Right atrium auricular region (tissue), 2 donors: ENCODE data around the gene ZNF326. TPM values are rescaled to one million over a fixed set of nuclear protein-coding genes. Genes with fewer than 3 reads are reported as not detected.
"Not testable (repeated sequence)": the region's sequence is repeated elsewhere in the genome, so short reads cannot be mapped to it uniquely, and the experiment has no call there.

Experiments
- DNase-seq: peaks from one replicate; pipeline ENCODE4 v3.0.0-alpha.2; 2019; ENCODE audit warnings: low spot score
- H3K27ac ChIP-seq, 2 donors: fragments of 200-600 bp; sonication (generic); 1 replicate in 1 of 2; 2 replicates in 1 of 2; pipeline ENCODE4 v1.5.1; 2016 to 2019
- H3K27me3 ChIP-seq, 2 donors: fragments of 200-600 bp; sonication (generic); one replicate each; pipeline versions ENCODE4 v1.5.1 to v1.6.0; 2017 to 2019
- H3K36me3 ChIP-seq: fragments of 200-600 bp; sonication (generic); one replicate; pipeline ENCODE4 v1.5.1; 2016
- H3K4me1 ChIP-seq, 2 donors: fragments of 200-600 bp; sonication (generic); one replicate each; pipeline versions ENCODE4 v1.5.1 to v1.6.0; 2017 to 2019
- H3K4me3 ChIP-seq, 2 donors: fragments of 200-600 bp; sonication (generic); 1 replicate in 1 of 2; 2 replicates in 1 of 2; pipeline ENCODE4 v1.5.1; 2017 to 2019; ENCODE audit warnings: mild to moderate bottlenecking in 1 of 2, moderate library complexity in 1 of 2
- H3K9me3 ChIP-seq, 2 donors: fragments of 200-600 bp; sonication (generic); one replicate each; pipeline ENCODE4 v1.5.1; 2019
- total RNA-seq, 2 donors: library from RNA; depleted of rRNA; stranded (reverse); fragments of >200 nt; gene quantifications; one replicate each; pipeline ENCODE4 v1.1.0, GENCODE V29; 2016
- TF ChIP-seq, protein P1 (sequence below), 2 donors: fragments of 200-600 bp; sonication (generic); IDR thresholded peaks; one replicate each; pipeline ENCODE4 v1.5.1; 2019; ENCODE audit warnings: antibody characterized with exemption in 2 of 2

ZNF326 gene
- total RNA-seq, 2 donors from 2014 or later: 5.3 to 7.3 TPM

DNA sequence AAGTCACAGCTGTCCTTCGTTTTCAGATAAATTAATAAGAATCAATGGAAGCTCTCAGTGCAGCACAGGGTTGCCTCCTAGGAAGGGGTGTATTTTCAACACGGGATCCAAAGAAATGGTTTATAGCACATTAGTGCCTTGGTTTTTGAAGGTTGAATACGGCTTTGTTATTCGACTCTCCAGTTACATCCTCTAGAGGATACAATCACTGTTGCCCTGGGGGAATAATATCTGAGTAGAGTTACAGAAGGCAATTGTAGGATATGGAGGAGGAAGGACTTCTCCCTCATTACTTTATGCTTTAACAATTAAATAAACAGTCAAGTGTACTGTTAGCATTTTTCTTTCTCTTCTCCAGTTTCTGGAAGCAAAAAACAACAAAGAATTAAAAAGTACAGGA lies 14.3 kb upstream of the ZNF326 start:
- peaks cover 0 to 5% of the 10 kb centered on the region in 2 donors for H3K4me1 ChIP-seq
- TF ChIP-seq, protein P1, sequence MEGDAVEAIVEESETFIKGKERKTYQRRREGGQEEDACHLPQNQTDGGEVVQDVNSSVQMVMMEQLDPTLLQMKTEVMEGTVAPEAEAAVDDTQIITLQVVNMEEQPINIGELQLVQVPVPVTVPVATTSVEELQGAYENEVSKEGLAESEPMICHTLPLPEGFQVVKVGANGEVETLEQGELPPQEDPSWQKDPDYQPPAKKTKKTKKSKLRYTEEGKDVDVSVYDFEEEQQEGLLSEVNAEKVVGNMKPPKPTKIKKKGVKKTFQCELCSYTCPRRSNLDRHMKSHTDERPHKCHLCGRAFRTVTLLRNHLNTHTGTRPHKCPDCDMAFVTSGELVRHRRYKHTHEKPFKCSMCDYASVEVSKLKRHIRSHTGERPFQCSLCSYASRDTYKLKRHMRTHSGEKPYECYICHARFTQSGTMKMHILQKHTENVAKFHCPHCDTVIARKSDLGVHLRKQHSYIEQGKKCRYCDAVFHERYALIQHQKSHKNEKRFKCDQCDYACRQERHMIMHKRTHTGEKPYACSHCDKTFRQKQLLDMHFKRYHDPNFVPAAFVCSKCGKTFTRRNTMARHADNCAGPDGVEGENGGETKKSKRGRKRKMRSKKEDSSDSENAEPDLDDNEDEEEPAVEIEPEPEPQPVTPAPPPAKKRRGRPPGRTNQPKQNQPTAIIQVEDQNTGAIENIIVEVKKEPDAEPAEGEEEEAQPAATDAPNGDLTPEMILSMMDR (IDR thresholded peaks at IDR 0.05): no peak
- H3K4me3 ChIP-seq: no peak overlapping the region
- DNase-seq: no peak
- no peaks in the 10 kb centered on the region for H3K36me3 ChIP-seq
- H3K27ac ChIP-seq: no peak overlapping the region
- H3K9me3 ChIP-seq: no peaks in the 10 kb centered on the region
- no peaks in the 10 kb centered on the region for H3K27me3 ChIP-seq

DNA sequence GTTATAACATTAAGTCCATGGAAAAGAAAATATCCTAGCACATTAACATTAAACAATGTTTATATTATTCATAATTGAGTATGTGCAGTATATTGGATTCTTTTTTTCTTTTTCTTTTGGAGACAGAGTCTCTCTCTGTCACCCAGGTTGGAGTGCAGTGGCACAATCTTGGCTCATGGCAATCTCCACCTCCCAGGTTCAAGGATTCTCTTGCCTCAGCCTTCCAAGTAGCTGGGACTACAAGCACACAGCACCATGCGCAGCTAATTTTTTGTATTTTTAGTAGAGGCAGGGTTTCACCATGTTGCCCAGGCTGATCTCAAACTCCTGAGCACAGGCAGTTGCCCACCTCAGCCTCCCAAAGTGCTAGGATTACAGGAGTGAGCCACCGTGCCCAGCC lies 12.1 kb upstream of the ZNF326 start:
- not testable (repeated sequence) for DNase-seq, H3K4me3 ChIP-seq, H3K27ac ChIP-seq, H3K36me3 ChIP-seq, H3K27me3 ChIP-seq, H3K4me1 ChIP-seq, H3K9me3 ChIP-seq

DNA sequence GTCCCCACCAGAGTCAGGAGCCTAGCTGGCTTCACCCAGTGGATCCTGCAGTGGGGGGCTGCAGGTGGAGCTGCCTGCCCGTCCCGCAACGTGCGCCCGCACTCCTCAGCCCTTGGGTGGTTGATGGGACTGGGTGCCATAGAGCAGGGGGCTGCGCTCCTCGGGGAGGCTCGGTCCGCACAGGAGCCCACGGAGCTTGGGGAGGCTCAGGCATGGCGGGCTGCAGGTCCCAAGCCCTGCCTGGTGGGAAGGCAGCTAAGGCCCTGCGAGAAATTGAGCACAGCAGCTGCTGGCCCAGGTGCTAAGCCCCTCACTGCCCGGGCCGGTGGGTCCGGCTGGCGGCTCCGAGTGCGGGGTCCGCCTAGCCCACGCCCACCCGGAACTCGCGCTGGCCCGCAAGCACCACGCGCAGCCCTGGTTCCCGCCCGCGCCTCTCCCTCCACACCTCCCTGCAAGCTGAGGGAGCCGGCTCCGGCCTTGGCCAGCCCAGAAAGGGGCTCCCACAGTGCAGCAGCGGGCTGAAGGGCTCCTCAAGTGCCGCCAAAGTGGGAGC lies 10.3 kb upstream of the ZNF326 start:
- not testable (repeated sequence) for H3K9me3 ChIP-seq, DNase-seq, H3K4me1 ChIP-seq, H3K36me3 ChIP-seq, H3K27ac ChIP-seq, H3K4me3 ChIP-seq, H3K27me3 ChIP-seq

DNA sequence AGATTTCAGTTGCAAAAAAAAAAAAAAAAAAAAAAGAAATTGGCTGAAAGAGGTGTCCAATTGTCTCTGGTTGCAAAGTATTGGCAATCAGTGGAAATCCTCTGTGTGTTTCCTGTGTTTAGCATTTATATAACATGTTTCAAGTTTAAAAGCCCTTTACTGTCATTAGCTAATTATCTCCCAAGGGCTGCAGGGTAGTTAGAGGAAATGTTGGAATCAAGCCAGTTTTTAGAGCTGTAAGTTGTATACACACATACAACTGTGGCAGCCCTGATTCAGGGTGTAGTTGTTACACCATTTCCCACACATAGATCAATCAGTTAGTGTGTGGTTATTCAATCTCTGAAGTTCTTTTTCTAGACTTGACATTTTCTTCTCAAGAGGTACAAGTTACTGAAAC lies 8.9 kb upstream of the ZNF326 start:
- Histone ChIP-seq H3K9me3 (no peaks in the 10 kb centered on the region), H3K4me3 (no peak overlapping the region), H3K27ac (no peak overlapping the region), H3K36me3 (no peaks in the 10 kb centered on the region), H3K27me3 (no peaks in the 10 kb centered on the region), H3K4me1 (peaks cover 0 to 5% of the 10 kb centered on the region in 2 donors)
- TF ChIP-seq, protein P1 (IDR thresholded peaks at IDR 0.05): no peak
- DNase-seq: no peak

GRCh38 chr1:89987159-89987819 lies 7.6 kb upstream of the ZNF326 start:
- Histone ChIP-seq H3K4me3 (no peak overlapping the region), H3K36me3 (no peaks in the 10 kb centered on the region), H3K27ac (no peak overlapping the region), H3K27me3 (no peaks in the 10 kb centered on the region), H3K9me3 (no peaks in the 10 kb centered on the region), H3K4me1 (peaks cover 0 to 5% of the 10 kb centered on the region in 2 donors)
- TF ChIP-seq, protein P1 (IDR thresholded peaks at IDR 0.05): peak; percentile 65 to 90
- DNase-seq: no peak

- no peak for DNase-seq
- TF ChIP-seq, protein P1 (IDR thresholded peaks at IDR 0.05): no peak
- Histone ChIP-seq H3K36me3 (no peaks in the 10 kb centered on the region), H3K4me1 (no peaks in the 10 kb centered on the region), H3K27ac (no peak overlapping the region), H3K4me3 (no peak overlapping the region), H3K27me3 (no peaks in the 10 kb centered on the region), H3K9me3 (no peaks in the 10 kb centered on the region)
Observed at GRCh38 chr1:89989099-89989498, 5.8 kb upstream of the ZNF326 start.

- TF ChIP-seq, protein P1 (IDR thresholded peaks at IDR 0.05): no peak
- Histone ChIP-seq H3K27ac (no peak overlapping the region), H3K4me1 (no peaks in the 10 kb centered on the region), H3K9me3 (no peaks in the 10 kb centered on the region), H3K27me3 (no peaks in the 10 kb centered on the region), H3K4me3 (no peak overlapping the region), H3K36me3 (no peaks in the 10 kb centered on the region)
- DNase-seq: no peak
Observed at GRCh38 chr1:89989799-89990198, 5.1 kb upstream of the ZNF326 start.
